Measurements from ENCODE around the gene SNRPN. TPM values are rescaled to one million over a fixed set of nuclear protein-coding genes. Genes with fewer than 3 reads are reported as not detected.

Gene SNRPN
- total RNA-seq, 1 donor from 2014 or later: 79.2 TPM

DNA sequence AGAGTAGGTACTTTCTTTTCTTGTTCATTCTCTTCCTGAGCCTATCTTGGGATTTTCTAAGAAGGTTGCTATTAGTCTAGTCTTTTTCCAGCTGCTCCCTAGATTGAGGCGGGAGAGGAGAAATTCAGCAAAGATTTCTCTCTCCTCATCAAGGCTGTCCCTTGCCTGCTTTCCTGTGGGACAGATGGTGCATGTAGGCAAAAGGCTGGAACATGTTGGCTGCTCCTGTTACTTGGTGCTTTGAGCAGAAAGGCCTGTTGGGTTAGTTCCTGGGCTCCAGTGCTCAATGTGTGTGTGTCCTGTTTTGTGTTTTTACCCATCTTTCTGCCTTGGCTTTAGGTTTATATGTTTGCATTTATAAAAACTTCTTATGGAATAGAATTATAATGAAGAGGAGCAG lies 9.1 kb upstream of the SNRPN start:
- Histone ChIP-seq H3K27me3 (ENCODE audit: control insufficient read depth, insufficient read depth, low read length) (no peaks in the 10 kb centered on the region), H3K36me3 (ENCODE audit: control insufficient read depth, insufficient read depth, low read length) (no peaks in the 10 kb centered on the region), H3K4me3 (ENCODE audit: low read depth, low read length) (no peak overlapping the region)
- no peak for TF ChIP-seq CTCF (IDR thresholded peaks at IDR 0.05; ENCODE audit: insufficient read depth, low read length, severe bottlenecking)
- FAIRE-seq (no peak), DNase-seq (ENCODE audit: low read depth) (no peak)

GRCh38 chr15:24948495-24948894 lies 6.3 kb upstream of the SNRPN start:
- no peaks in the 10 kb centered on the region for H3K36me3 ChIP-seq (ENCODE audit: control insufficient read depth, insufficient read depth, low read length)
- H3K4me3 ChIP-seq (ENCODE audit: low read depth, low read length): no peak overlapping the region
- no peak for TF ChIP-seq CTCF (IDR thresholded peaks at IDR 0.05; ENCODE audit: insufficient read depth, low read length, severe bottlenecking)
- FAIRE-seq (no peak), DNase-seq (ENCODE audit: low read depth) (no peak)
- H3K27me3 ChIP-seq (ENCODE audit: control insufficient read depth, insufficient read depth, low read length): no peaks in the 10 kb centered on the region

- FAIRE-seq: no peak
- H3K27me3 ChIP-seq (ENCODE audit: control insufficient read depth, insufficient read depth, low read length): no peaks in the 10 kb centered on the region
- no peaks in the 10 kb centered on the region for H3K36me3 ChIP-seq (ENCODE audit: control insufficient read depth, insufficient read depth, low read length)
- no peak for TF ChIP-seq CTCF (IDR thresholded peaks at IDR 0.05; ENCODE audit: insufficient read depth, low read length, severe bottlenecking)
- DNase-seq (ENCODE audit: low read depth): no peak
- peak overlapping the region; percentile 59 for H3K4me3 ChIP-seq (ENCODE audit: low read depth, low read length)
Measured at GRCh38 chr15:24955531-24955921, 739 bp downstream of the SNRPN start.

DNA sequence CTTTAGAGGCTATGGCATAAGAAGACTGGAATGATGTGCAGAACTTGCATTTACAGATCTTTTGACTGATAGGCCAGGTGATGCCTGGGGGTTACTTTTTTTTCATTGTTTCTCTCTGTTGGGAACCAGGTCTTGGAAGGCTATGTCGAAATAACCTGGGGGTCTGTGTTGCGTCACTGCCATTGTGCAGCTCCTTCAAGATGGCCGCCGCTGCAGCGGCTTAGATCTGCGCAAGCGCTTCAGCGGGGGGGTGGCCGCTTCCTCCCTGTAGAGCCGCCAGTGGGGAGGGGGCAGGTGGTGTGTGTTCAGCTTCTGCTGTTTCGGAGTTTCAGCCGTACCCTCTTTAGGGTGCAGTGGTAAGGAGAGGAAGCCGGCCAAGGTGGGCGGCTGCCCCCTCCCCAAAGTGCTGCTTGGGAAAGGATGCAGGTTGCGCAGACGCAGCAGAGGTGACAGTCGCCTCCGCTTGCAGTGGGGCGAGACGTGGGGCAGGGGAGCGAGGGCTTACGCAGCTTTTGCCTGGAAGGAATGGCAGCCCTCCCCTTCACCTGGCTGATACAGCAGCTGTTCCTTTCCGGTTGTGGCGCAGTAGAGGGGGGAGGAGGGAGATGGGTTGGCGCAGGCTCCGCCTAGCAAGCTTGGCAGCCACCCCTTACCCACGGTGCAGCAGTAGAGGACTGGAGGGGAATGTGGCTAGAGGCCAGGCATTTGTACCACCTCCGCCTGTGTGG lies 1.5 kb downstream of the SNRPN start:
- H3K4me3 ChIP-seq (ENCODE audit: low read depth, low read length): peak overlapping the region; percentile 59
- no peak for FAIRE-seq
- DNase-seq (ENCODE audit: low read depth): peak; percentile 62
- TF ChIP-seq CTCF (IDR thresholded peaks at IDR 0.05; ENCODE audit: insufficient read depth, low read length, severe bottlenecking): no peak
- H3K27me3 ChIP-seq (ENCODE audit: control insufficient read depth, insufficient read depth, low read length): no peaks in the 10 kb centered on the region
- no peaks in the 10 kb centered on the region for H3K36me3 ChIP-seq (ENCODE audit: control insufficient read depth, insufficient read depth, low read length)

- TF ChIP-seq CTCF (IDR thresholded peaks at IDR 0.05; ENCODE audit: insufficient read depth, low read length, severe bottlenecking): no peak
- no peak for FAIRE-seq
- H3K27me3 ChIP-seq (ENCODE audit: control insufficient read depth, insufficient read depth, low read length): no peaks in the 10 kb centered on the region
- no peaks in the 10 kb centered on the region for H3K36me3 ChIP-seq (ENCODE audit: control insufficient read depth, insufficient read depth, low read length)
- H3K4me3 ChIP-seq (ENCODE audit: low read depth, low read length): no peak overlapping the region
- DNase-seq (ENCODE audit: low read depth): no peak
Measured at GRCh38 chr15:24957691-24958090, 2.9 kb downstream of the SNRPN start.

DNA sequence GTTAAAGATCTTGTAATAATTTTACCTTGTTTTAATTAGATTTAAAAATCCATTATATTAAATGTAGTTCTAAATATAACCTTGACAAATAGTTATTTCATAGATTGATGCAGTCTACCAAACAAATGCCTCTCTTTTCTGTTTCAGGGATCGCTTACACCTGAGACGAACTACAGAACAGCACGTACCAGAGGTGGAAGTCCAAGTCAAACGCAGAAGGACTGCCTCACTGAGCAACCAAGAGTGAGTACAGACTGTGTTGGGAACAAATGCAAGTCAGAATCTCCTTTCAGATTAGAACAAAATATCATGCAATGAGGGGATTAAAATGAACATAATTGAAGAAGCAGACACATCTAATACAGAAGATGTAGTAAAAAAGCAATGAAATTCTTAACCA lies 7.2 kb downstream of the SNRPN start:
- H3K36me3 ChIP-seq (ENCODE audit: control insufficient read depth, insufficient read depth, low read length): no peaks in the 10 kb centered on the region
- no peak overlapping the region for H3K4me3 ChIP-seq (ENCODE audit: low read depth, low read length)
- H3K27me3 ChIP-seq (ENCODE audit: control insufficient read depth, insufficient read depth, low read length): no peaks in the 10 kb centered on the region
- FAIRE-seq: no peak
- no peak for TF ChIP-seq CTCF (IDR thresholded peaks at IDR 0.05; ENCODE audit: insufficient read depth, low read length, severe bottlenecking)
- DNase-seq (ENCODE audit: low read depth): no peak

All from bronchial epithelial cell (primary cell).